Measurements from ENCODE around the gene PHTF1. TPM values are rescaled to one million over a fixed set of nuclear protein-coding genes. Genes with fewer than 3 reads are reported as not detected.

The PHTF1 gene
- total and polyA plus RNA-seq, 2 of the 4 experiments (the other 2 are of a cell fraction) = 9.6 to 13.3 TPM

GRCh38 chr1:113751114-113751513 lies 8.2 kb downstream of the PHTF1 start:
- POLR2A ChIA-PET (ENCODE audit: unreplicated experiment) = no interaction called here
- no peak for TF ChIP-seq RAD21 (IDR thresholded peaks at IDR 0.05; ENCODE audit: low read length)
- TF ChIP-seq NFE2L2 (IDR thresholded peaks at IDR 0.05; ENCODE audit: low read depth, low read length) = no peak
- TF ChIP-seq CEBPB (IDR thresholded peaks at IDR 0.05; ENCODE audit: low read depth, low read length) = peak; percentile 45
- no peak for TF ChIP-seq SMC3 (IDR thresholded peaks at IDR 0.05; ENCODE audit: low read depth, low read length)
- no peak for TF ChIP-seq CTCF (conservative IDR thresholded peaks at IDR 0.05; ENCODE audit: low read depth, low read length)

More at GRCh38 chr1:113751114-113751513, 8.2 kb downstream of the PHTF1 start:
- Histone ChIP-seq H3K56ac (ENCODE audit: extremely low read depth, insufficient read depth, low read length) (no peak overlapping the region), H3K23ac (ENCODE audit: low read depth, low read length) (no peak overlapping the region), H3K4me2 (ENCODE audit: low read depth, low read length) (no peak overlapping the region), H3K4ac (ENCODE audit: low read depth, low read length) (no peak overlapping the region), H4K91ac (ENCODE audit: insufficient read depth, low read depth, low read length) (no peak overlapping the region), H3K79me1 (ENCODE audit: low read depth in 1 of 2, low read length in 2 of 2) (peaks cover 9% of the 10 kb centered on the region in 2 experiments; a peak in 3 of 4 replicates), H3K9me1 (ENCODE audit: insufficient read depth, low read length) (no peaks in the 10 kb centered on the region), H4K5ac (ENCODE audit: low read depth, low read length) (no peak overlapping the region), H3K27ac (ENCODE audit: insufficient read depth, low read length) (no peak overlapping the region), H2BK120ac (ENCODE audit: low read depth, low read length) (no peak overlapping the region), H3K36me3 (ENCODE audit: control insufficient read depth, insufficient read depth, low read length) (peaks cover 12% of the 10 kb centered on the region), H2AK5ac (ENCODE audit: low read depth, low read length) (no peak overlapping the region), H3K14ac (replicated peaks; ENCODE audit: low read depth, low read length) (no peak overlapping the region), H3K27me3 (ENCODE audit: control insufficient read depth, insufficient read depth, low read length) (no peaks in the 10 kb centered on the region), H2AK9ac (replicated peaks; ENCODE audit: low read depth, low read length, poor library complexity) (no peak overlapping the region), H3K9ac (ENCODE audit: low read depth, low read length) (no peak overlapping the region), H3K4me1 (ENCODE audit: control insufficient read depth, insufficient read depth, low read length) (no peaks in the 10 kb centered on the region), H2BK15ac (ENCODE audit: low read depth, low read length) (no peak overlapping the region), H2BK5ac (ENCODE audit: low read depth, low read length, poor library complexity, severe bottlenecking) (no peak overlapping the region), H3K4me3 (ENCODE audit: insufficient read depth, low read depth, low read length) (no peak overlapping the region), H3K18ac (ENCODE audit: low read depth, low read length) (no peak overlapping the region), H2BK20ac (ENCODE audit: low read depth, low read length) (no peak overlapping the region), H4K8ac (ENCODE audit: low read depth in 2 of 2, low read length in 2 of 2) (no peak overlapping the region), H3K9me3 (ENCODE audit: control insufficient read depth, insufficient read depth, low read length) (no peaks in the 10 kb centered on the region), H2AFZ (replicated peaks; ENCODE audit: low read length, poor library complexity) (no peak overlapping the region), H4K20me1 (ENCODE audit: insufficient read depth, low read length) (no peaks in the 10 kb centered on the region)
- ATAC-seq (ENCODE audit: low read depth) = no peak
- CTCF ChIA-PET = interaction anchor here (0.5 kb wide), 1 partner anchor 1092 kb away, joined by 5 read pairs; no protein-coding TSS in a partner anchor
- dilution Hi-C loops (cut with HindIII; ENCODE audit: low sequenced_read_pairs, unreplicated experiment) (no loop called here), intact Hi-C loops (cut with micrococcal nuclease) (loop anchor here (10.0 kb wide), 2 partner anchors 154 to 626 kb away; partner anchors contain the start of genes AP4B1 and DCLRE1B), in situ Hi-C loops (cut with MboI; ENCODE audit: low sequenced_read_pairs) (no loop called here)
- BruUV-seq (replicated peaks) = no TSS peak
- no peak for DNase-seq
